ENCODE measurements around the gene AGPAT4. TPM values are rescaled to one million over a fixed set of nuclear protein-coding genes. Genes with fewer than 3 reads are reported as not detected.

The AGPAT4 gene
- total RNA-seq, 1 experiment from 2014 or later = 0.07 TPM

GRCh38 chr6:161094955-161095354 lies 178.9 kb downstream of the AGPAT4 start:
- CTCF ChIA-PET = no interaction called here
- no peaks in the 10 kb centered on the region for H3K9me3 ChIP-seq (ENCODE audit: insufficient read depth, low read depth)
- POLR2A ChIA-PET (ENCODE audit: unreplicated experiment) = no interaction called here
- H3F3A ChIP-seq (ENCODE audit: insufficient read depth, low read depth) = no peaks in the 10 kb centered on the region; the same call in 1 of the 2 replicates
- no peak for DNase-seq
- intact Hi-C loops (cut with micrococcal nuclease; ENCODE audit: unreplicated experiment) = no loop called here
- H3K4me3 ChIP-seq = no peak overlapping the region
- no peaks in the 10 kb centered on the region for H3K79me2 ChIP-seq (ENCODE audit: low read depth)
- H3K27me3 ChIP-seq (ENCODE audit: insufficient read depth, low read depth) = no peaks in the 10 kb centered on the region
- no TSS peak for BruUV-seq (replicated peaks)
- 0 out of 2 replicates have a peak, but pooled peaks cover 5% of the 10 kb centered on the region for H4K20me1 ChIP-seq (ENCODE audit: insufficient read depth)
- H3K4me2 ChIP-seq = no peak overlapping the region
- no peak overlapping the region for H3K27ac ChIP-seq
- no peaks in the 10 kb centered on the region for H3K4me1 ChIP-seq (replicated peaks; ENCODE audit: insufficient read depth)
- H3K9me2 ChIP-seq (ENCODE audit: insufficient read depth) = no peaks in the 10 kb centered on the region
- no peak overlapping the region for H2AFZ ChIP-seq
- TF ChIP-seq EZH2 (IDR thresholded peaks at IDR 0.05; ENCODE audit: low read depth) = no peak
- TF ChIP-seq CTCF (conservative IDR thresholded peaks at IDR 0.05) = no peak
- 0 out of 2 replicates have a peak, but pooled peaks cover 9% of the 10 kb centered on the region for H3K36me3 ChIP-seq (ENCODE audit: low read depth)

- CTCF ChIA-PET = no interaction called here
- H3F3A ChIP-seq (ENCODE audit: insufficient read depth, low read depth) = no peaks in the 10 kb centered on the region; the same call in 1 of the 2 replicates
- no TSS peak for BruUV-seq (replicated peaks)
- H3K79me2 ChIP-seq (ENCODE audit: low read depth) = no peaks in the 10 kb centered on the region
- H2AFZ ChIP-seq = no peak overlapping the region
- H3K27ac ChIP-seq = no peak overlapping the region
- TF ChIP-seq EZH2 (IDR thresholded peaks at IDR 0.05; ENCODE audit: low read depth) = no peak
- no peak for TF ChIP-seq CTCF (conservative IDR thresholded peaks at IDR 0.05)
- H3K4me2 ChIP-seq = no peak overlapping the region
- no peaks in the 10 kb centered on the region for H3K9me3 ChIP-seq (ENCODE audit: insufficient read depth, low read depth)
- no peak for DNase-seq
- H3K36me3 ChIP-seq (ENCODE audit: low read depth) = peaks cover 9% of the 10 kb centered on the region; the same call in 1 of the 2 replicates
- H3K27me3 ChIP-seq (ENCODE audit: insufficient read depth, low read depth) = no peaks in the 10 kb centered on the region
- H3K4me1 ChIP-seq (replicated peaks; ENCODE audit: insufficient read depth) = no peaks in the 10 kb centered on the region
- H3K4me3 ChIP-seq = no peak overlapping the region
- intact Hi-C loops (cut with micrococcal nuclease; ENCODE audit: unreplicated experiment) = no loop called here
- POLR2A ChIA-PET (ENCODE audit: unreplicated experiment) = no interaction called here
- H3K9me2 ChIP-seq (ENCODE audit: insufficient read depth) = no peaks in the 10 kb centered on the region
- 0 out of 2 replicates have a peak, but pooled peaks cover 5% of the 10 kb centered on the region for H4K20me1 ChIP-seq (ENCODE audit: insufficient read depth)
These were observed 181.7 kb downstream of the AGPAT4 start for GRCh38 chr6:161091972-161092701.

- H4K20me1 ChIP-seq (ENCODE audit: insufficient read depth) = 0 out of 2 replicates have a peak, but pooled peaks cover 5% of the 10 kb centered on the region
- intact Hi-C loops (cut with micrococcal nuclease; ENCODE audit: unreplicated experiment) = no loop called here
These were observed 182.7 kb downstream of the AGPAT4 start for GRCh38 chr6:161091151-161091550.

More at GRCh38 chr6:161091151-161091550, 182.7 kb downstream of the AGPAT4 start:
- Histone ChIP-seq H3K9me3 (ENCODE audit: insufficient read depth, low read depth) (no peaks in the 10 kb centered on the region), H3K27me3 (ENCODE audit: insufficient read depth, low read depth) (no peaks in the 10 kb centered on the region), H2AFZ (no peak overlapping the region), H3K4me1 (replicated peaks; ENCODE audit: insufficient read depth) (no peaks in the 10 kb centered on the region), H3K36me3 (ENCODE audit: low read depth) (peaks cover 10% of the 10 kb centered on the region; the same call in 1 of the 2 replicates), H3K27ac (no peak overlapping the region), H3K4me2 (no peak overlapping the region), H3K4me3 (no peak overlapping the region), H3K9me2 (ENCODE audit: insufficient read depth) (no peaks in the 10 kb centered on the region), H3F3A (ENCODE audit: insufficient read depth, low read depth) (no peaks in the 10 kb centered on the region; the same call in 1 of the 2 replicates), H3K79me2 (ENCODE audit: low read depth) (no peaks in the 10 kb centered on the region)
- BruUV-seq (replicated peaks) = no TSS peak
- CTCF ChIA-PET = no interaction called here
- TF ChIP-seq CTCF (conservative IDR thresholded peaks at IDR 0.05) (no peak), EZH2 (IDR thresholded peaks at IDR 0.05; ENCODE audit: low read depth) (no peak)
- no peak for DNase-seq
- POLR2A ChIA-PET (ENCODE audit: unreplicated experiment) = no interaction called here
